Tibial artery (tissue), 4 donors: Measurements from ENCODE around the gene ARID4A.
"Not testable (repeated sequence)": the region's sequence is repeated elsewhere in the genome, so short reads cannot be mapped to it uniquely, and the experiment has no call there.

Experiments
- DNase-seq, 2 donors: peaks; one replicate each; pipeline ENCODE4 v3.0.0-alpha.2; 2019
- H3K27ac ChIP-seq, 2 donors: fragments of 200-600 bp; sonication (generic) in 1 of 2; 1 replicate in 1 of 2; 2 replicates in 1 of 2; pipeline ENCODE4 v1.5.1; 2018 to 2019; ENCODE audit warnings: mild to moderate bottlenecking in 1 of 2
- H3K27me3 ChIP-seq, 2 donors: fragments of 200-600 bp; sonication (generic) in 1 of 2; one replicate each; pipeline versions ENCODE4 v1.5.1 to v1.6.0; 2016 to 2019
- H3K36me3 ChIP-seq, 3 donors: fragments of 200-600 bp; sonication (generic) in 2 of 3; one replicate each; pipeline ENCODE4 v1.5.1; 2016 to 2019; ENCODE audit warnings: mild to moderate bottlenecking in 2 of 3
- H3K4me1 ChIP-seq, 4 donors: fragments of 200-600 bp; sonication (generic) in 2 of 4; 1 replicate in 3 of 4; 2 replicates in 1 of 4; pipeline ENCODE4 v1.5.1; 2016 to 2019
- H3K4me3 ChIP-seq, 2 donors: fragments of 200-600 bp; sonication (generic) in 1 of 2; 1 replicate in 1 of 2; 2 replicates in 1 of 2; pipeline ENCODE4 v1.5.1; 2018 to 2019; ENCODE audit warnings: mild to moderate bottlenecking in 2 of 2
- H3K9me3 ChIP-seq, 3 donors: fragments of 200-600 bp; sonication (generic) in 1 of 3; one replicate each; pipeline ENCODE4 v1.5.1; 2016 to 2019
- CTCF ChIP-seq, 2 experiments: fragments of 200-600 bp in 1 of 2; fragments of 450-650 bp in 1 of 2; IDR thresholded peaks; one replicate each; pipeline ENCODE4 v1.5.1; 2017 to 2019; ENCODE audit warnings: antibody characterized with exemption in 2 of 2, mild to moderate bottlenecking in 1 of 2, moderate library complexity in 1 of 2
- intact Hi-C: fragments of 100-400 bp; cut with DNase I; formaldehyde crosslinking; loops from one replicate; pipeline ENCODE4 v1.15.0; 2023; ENCODE audit warnings: low total_unique reads

The ARID4A gene

DNA sequence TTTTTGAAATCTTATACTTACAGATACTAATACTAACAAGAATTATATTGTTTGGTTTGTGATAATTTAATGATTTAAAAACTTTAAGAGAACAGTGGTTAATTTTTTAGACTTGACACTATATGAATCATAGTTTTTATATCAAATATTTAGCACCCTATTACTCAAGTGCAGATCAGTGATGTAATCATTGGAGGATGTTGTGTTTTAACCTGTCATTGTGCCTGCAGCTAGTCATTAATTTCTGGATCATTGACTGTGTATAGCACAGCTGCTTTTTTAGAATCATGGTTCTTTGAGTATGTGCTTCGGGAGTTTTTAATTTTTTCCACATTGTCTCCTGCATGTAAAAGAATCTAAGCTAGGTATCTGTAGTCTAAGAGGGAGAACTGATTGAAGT is 17.3 kb downstream of the ARID4A start:
- Histone ChIP-seq H3K9me3 (no peaks in the 10 kb centered on the region), H3K4me3 (no peak overlapping the region), H3K36me3 (peaks cover 26 to 54% (median 30%) of the 10 kb centered on the region in 3 donors), H3K27me3 (no peaks in the 10 kb centered on the region), H3K4me1 (no peaks in the 10 kb centered on the region), H3K27ac (no peak overlapping the region)
- no peak for TF ChIP-seq CTCF (IDR thresholded peaks at IDR 0.05)
- DNase-seq = no peak
- intact Hi-C loops = no loop called here

DNA sequence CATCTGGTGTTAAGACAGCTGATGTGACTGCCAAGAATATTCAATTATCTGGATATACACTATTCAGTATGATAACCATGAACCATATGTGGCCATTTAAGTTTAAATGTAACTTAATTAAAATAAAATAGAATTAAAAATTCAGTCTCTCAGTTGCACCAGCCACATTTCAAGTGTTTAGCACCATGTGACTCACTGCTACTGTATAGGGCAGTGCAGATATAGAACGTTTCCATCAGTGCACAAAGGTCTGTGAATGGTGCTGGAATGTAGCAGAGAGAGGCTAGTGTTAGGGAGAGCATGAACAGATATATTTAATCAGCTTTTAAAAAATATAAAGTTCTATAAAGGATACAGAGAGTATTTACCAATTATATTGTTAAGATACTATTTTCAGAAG is 28.7 kb downstream of the ARID4A start:
- H3K36me3 ChIP-seq = peaks cover 47 to 70% (median 53%) of the 10 kb centered on the region in 3 donors
- intact Hi-C loops = no loop called here
- peaks cover 0 to 16% (median 9%) of the 10 kb centered on the region in 4 donors for H3K4me1 ChIP-seq
- no peak for DNase-seq
- no peaks in the 10 kb centered on the region for H3K9me3 ChIP-seq
- no peak overlapping the region for H3K4me3 ChIP-seq
- no peak overlapping the region for H3K27ac ChIP-seq
- H3K27me3 ChIP-seq = no peaks in the 10 kb centered on the region
- TF ChIP-seq CTCF (IDR thresholded peaks at IDR 0.05) = no peak

DNA sequence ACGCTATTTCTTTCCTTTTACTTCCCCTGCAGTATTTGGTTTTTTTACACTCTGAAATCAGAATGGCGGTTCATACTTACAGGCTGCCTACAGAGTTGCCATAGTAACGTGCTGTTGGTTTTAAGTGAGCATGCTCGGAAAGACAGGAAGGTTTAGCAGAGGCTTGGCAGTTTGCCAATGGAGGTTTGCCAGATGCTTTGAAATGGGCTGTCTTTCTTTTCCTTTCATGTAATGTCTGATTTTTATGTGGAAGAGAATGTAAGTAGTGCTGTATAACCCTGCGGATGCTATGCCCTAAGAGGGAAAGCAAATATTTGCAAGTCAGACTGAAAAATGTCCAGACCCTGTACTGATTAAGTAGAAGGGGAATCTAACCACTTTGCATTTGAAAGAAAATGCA is 32.8 kb downstream of the ARID4A start:
- Histone ChIP-seq H3K36me3 (peaks cover 19 to 38% (median 26%) of the 10 kb centered on the region in 3 donors), H3K27me3 (no peaks in the 10 kb centered on the region), H3K4me3 (peak overlapping the region in 1 of 2 donors; percentile 13), H3K4me1 (peaks cover 0 to 16% (median 9%) of the 10 kb centered on the region in 4 donors), H3K9me3 (no peaks in the 10 kb centered on the region), H3K27ac (peak overlapping the region in 1 of 2 donors; percentile 19)
- intact Hi-C loops = no loop called here
- no peak for TF ChIP-seq CTCF (IDR thresholded peaks at IDR 0.05)
- DNase-seq = peak; percentile 80 to 86

- Histone ChIP-seq H3K4me1 (peaks cover 0 to 16% (median 9%) of the 10 kb centered on the region in 4 donors), H3K9me3 (no peaks in the 10 kb centered on the region), H3K4me3 (no peak overlapping the region), H3K27ac (no peak overlapping the region), H3K36me3 (peaks cover 13 to 33% (median 23%) of the 10 kb centered on the region in 3 donors), H3K27me3 (no peaks in the 10 kb centered on the region)
- no peak for TF ChIP-seq CTCF (IDR thresholded peaks at IDR 0.05)
- no peak for DNase-seq
- intact Hi-C loops = no loop called here
These were observed 34.2 kb downstream of the ARID4A start for GRCh38 chr14:58332561-58332960.

DNA sequence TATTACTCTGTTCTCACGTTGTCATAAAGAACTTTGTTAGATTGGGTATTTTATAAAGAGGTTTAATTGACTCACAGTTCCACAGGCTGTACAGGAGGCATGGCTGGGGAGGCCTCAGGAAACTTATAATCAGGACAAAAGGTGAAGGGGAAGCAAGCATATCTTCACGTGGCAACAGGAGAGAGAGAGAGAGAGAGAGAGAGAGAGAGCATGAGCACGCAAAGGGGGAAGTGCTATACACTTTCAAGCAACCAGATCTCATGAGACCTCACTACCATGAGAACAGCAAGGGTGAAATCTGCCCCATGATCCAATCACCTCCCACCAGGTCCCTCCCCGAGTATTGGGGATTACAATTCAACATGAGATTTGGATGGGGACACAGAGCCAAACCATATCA is 41.3 kb downstream of the ARID4A start:
- peaks cover 27 to 34% (median 27%) of the 10 kb centered on the region in 3 donors for H3K36me3 ChIP-seq
- H3K4me1 ChIP-seq, H3K4me3 ChIP-seq, intact Hi-C loops, DNase-seq, H3K9me3 ChIP-seq, H3K27ac ChIP-seq, H3K27me3 ChIP-seq: not testable (repeated sequence)

DNA sequence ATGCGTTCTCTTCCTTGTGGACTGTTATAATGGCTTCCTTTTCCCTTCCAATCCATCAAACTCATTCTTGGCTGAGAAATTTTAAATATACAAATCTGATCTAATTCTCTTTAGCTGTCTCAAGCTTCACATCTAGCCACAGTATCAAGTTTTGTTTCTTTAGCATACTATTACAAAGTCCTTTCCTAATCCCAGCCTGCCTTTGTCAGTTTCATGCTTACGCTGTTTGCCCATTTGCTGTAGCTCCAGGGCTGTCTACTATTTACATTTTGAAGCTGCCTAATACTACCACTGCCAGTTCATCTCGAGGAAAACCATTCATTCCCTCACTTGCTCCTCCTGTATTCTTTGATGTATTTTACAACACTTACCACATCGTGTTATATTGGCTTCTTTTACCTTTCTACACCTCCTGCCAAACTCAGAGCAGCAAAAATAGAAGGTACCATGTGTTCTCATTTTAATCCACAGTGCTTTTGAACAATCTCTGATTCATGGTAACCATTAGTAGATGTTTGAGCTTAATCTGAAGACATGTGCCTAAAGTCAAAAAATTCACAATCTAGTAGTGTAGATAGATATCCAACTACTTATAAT is 42.9 kb downstream of the ARID4A start:
- Histone ChIP-seq H3K27me3 (no peaks in the 10 kb centered on the region), H3K9me3 (no peaks in the 10 kb centered on the region), H3K36me3 (peaks cover 30 to 37% (median 32%) of the 10 kb centered on the region in 3 donors), H3K4me3 (no peak overlapping the region), H3K27ac (no peak overlapping the region), H3K4me1 (no peaks in the 10 kb centered on the region)
- intact Hi-C loops = no loop called here
- TF ChIP-seq CTCF (IDR thresholded peaks at IDR 0.05) = no peak
- DNase-seq = no peak

GRCh38 chr14:58343535-58343934 is 45.2 kb downstream of the ARID4A start:
- DNase-seq, H3K27ac ChIP-seq, H3K4me1 ChIP-seq, intact Hi-C loops, H3K4me3 ChIP-seq, H3K9me3 ChIP-seq, H3K27me3 ChIP-seq: not testable (repeated sequence)
- H3K36me3 ChIP-seq = peaks cover 33 to 49% (median 41%) of the 10 kb centered on the region in 3 donors
